HS-27A (cell line): ENCODE data around the gene PASD1.

ENCODE experiments used
- DNase-seq: peaks from one replicate; pipeline ENCODE4 v3.0.0-alpha.2; 2012; ENCODE audit warnings: low read depth, missing footprints

PASD1 gene

DNA sequence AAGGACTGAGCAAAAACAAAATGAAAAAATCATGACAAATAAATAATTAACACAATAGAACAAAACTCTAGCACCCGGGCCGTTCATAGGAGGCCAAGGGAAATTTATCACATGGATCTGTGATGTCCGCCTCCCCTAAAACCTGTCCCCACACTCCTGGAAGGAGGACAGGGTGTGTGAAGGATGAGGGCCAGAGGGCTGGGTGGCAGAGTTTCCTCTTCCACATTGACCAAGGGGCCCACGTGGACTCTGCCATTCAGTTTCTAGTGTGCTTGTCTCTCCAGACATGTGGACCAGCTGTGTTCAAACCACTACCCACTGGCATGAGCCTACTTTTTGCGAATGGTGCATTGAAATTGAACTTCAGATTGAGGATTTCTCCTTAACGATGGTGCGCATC is 138.1 kb downstream of the PASD1 start:
- no peak for DNase-seq

DNA sequence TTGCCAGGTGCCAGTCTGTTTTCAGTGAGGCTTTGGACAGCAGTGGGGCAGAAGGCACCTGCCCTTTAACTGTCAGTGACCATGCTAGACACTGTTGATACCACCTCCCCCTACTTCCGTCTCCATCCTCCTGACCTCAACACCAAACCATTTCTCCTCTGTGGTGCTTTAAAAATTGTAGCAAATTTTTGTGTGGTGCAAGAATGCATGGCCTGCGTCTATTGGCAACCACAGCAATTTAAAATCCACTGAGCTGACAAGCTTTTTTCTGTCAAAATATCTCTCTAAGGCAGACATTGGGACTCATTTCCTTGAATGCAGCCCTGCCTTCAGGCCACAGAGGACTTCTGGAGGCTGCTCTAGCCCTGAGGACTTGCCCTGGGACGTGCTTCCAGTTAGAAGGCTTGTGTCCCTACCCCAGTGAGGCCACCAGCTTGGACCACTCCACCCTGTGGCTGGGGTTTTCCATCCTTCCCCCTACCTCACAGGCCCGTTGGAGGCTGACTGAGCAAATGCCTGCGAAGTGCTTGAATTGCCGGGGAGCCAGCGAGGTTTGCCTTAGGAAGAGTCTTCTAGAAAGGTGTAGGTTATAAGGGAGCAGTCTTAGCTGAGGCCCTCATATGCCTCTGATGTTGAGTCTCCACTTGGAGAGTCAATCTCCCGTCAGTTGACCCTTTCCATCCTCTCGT is 138.7 kb downstream of the PASD1 start:
- DNase-seq = no peak

DNA sequence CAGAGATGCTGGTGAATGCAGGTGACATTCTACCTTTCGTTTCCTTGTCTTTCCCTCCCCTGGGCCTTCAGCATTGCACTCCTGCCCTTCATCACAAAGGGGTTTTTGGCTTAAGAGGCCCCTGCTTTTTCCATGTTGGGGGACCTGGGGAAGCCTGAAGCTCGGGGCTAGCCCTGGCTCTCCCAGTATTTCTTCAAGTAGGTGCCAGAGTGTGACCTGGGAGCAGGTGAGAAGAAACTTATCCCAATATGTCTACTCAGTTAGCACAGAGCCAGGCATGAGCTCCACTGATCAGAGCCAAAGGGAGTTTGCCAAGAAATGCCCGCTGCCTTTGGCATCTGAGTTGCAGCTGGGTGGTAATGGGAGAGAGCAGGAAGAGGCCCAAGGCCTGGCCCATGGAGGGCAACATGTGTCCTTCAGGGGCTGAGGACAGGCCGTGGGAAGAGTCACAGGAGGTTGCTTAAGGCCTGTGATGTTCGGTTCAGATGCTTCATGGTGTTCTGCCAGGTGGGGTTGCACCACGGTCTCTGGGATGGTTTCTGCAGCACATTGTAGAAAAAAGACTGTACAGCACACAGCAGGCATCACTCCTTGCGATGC is 139.4 kb downstream of the PASD1 start:
- no peak for DNase-seq

DNA sequence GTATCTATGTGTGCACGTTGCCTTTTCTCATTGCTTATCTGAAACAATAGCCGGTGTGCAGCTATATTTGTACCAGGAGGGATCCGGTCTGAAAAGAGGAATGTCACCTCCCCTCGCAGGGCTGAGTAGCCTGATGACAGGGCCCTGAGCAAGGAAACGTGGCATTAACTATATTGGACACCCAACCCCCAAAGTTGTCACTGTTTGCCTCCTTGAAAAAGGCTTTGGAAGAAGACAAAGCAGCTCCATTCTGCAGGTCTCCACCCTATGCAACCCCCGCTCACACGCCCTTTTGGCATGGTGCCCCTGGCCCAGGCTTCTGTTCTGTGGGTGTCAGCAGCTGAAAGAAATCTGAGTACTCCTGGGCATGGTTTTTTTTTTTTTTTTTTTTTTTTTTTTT is 140.0 kb downstream of the PASD1 start:
- DNase-seq = no peak

DNA sequence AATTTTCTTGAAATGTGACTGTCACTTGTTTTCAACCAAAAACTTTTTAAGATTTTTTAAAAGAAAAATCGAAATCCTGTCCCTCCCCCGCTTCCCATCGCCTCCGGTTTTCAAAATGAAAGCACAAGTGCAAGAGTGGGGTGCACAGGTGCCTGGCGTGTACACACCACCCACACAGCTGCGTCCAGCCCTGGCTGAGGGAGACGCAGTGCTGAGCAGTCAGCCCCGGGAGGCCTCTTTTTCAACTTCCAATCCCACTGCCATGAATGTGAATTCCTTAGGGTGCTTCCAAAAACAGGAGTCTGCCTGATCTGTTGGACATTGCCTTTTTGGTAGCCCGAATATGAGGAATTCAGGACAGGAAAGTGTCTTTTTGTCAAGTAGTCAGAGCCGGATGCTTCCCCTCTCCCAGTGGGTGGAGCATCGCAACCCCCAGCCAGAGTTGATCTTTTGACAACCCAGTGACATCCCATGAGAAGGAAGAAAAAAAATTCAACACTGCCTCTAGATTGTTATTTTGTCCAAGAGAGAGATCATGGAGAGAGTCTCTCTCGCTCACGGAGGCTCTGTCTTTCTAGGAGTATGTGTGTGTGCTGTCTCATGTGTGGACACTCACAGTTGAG is 140.7 kb downstream of the PASD1 start:
- DNase-seq = no peak

DNA sequence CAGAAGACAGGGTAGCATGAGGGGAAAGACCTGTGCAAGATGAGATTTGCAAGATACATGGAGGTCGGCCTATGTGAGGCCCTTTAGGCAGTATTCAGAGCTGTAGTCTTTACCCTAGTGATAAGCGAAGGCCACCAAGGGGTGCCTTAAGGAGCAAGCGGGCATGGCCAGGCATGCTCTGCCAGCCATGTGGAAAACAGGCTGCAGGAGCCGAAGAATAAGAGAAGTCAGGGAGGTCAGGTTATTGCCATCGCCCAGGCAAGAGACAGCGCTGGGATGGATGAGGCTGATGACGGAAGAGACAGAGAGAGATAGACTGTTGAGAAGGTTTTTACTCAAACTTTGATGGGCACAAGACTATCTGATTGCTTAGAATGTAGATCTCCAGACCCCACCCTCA is 145.3 kb downstream of the PASD1 start:
- no peak for DNase-seq

DNA sequence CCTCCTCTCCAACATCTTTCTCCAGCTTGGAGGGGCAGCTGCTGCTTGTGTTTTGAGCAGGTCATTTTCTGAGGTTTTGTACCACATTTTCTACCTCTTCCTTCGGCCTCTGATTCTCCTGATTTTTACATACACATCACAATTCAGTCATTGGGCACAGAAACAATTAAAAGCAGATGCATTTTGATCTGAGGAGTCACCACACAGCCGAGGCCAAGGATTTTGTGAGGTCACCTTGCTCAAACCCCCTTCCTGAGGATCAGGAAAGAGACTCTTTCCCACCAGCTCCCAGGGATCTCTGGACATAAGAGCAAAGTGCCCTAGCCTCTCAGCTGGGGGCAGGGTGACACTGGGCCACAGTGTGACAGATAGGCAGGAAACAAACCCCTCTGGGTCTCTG is 147.0 kb downstream of the PASD1 start:
- no peak for DNase-seq

DNA sequence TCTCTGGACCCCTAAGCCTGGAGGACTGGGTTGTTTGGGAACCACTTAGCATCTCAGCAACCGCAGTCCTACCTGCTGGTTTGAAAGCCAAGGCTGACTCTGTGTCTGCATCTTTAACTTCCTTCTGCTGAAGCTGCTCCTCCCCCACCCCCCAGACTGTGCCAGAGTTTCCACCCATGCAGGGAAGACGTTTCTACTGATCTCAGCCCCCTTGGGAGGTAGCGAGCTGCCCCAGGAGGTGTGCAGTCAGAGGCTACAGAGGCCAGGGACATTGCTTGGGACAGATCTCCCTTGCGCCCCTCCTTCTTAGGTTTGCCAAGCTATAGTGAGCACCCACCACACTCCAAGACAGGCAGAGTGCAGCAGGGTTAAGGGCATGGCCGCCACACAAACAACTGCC is 147.7 kb downstream of the PASD1 start:
- no peak for DNase-seq

DNA sequence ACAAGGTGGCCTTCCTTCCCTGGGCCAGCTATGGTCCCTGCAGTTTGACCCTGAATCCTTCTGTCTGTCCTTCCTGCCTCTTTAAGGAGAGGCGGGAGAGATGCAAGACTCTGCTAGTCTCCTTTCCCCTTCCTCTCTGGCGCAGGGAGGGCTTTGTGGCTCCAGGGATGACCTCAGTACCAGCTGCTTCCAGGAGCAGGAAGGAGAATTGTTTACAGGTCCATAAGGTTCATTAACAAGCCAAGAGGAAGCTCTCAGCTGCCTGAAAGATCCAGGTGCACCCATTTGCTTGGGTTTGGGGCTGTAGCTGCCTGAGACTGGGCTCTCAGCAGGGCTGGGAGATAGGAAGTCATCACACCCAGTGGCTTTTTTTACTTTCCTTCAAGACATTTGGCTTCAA is 148.3 kb downstream of the PASD1 start:
- no peak for DNase-seq

DNA sequence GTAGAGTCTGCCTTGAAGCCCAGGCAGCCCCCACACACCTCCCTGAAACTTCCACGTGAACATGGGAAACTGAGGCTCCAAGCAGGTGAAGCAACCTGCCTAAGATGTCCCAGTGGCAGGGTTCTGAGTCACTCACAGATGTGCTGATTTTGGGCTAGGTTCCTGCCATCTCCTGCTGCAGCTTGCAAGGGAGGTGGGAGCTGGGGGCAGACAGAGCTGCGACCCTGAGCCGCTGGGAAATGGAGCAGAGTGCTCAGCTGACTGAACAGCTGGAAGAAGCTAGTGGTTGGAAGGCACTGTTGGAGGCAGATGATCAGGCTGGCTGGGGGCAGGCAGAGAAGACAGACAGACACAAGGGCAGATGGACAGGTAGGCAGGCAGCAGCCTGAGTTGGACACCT is 148.8 kb downstream of the PASD1 start:
- DNase-seq = no peak

DNA sequence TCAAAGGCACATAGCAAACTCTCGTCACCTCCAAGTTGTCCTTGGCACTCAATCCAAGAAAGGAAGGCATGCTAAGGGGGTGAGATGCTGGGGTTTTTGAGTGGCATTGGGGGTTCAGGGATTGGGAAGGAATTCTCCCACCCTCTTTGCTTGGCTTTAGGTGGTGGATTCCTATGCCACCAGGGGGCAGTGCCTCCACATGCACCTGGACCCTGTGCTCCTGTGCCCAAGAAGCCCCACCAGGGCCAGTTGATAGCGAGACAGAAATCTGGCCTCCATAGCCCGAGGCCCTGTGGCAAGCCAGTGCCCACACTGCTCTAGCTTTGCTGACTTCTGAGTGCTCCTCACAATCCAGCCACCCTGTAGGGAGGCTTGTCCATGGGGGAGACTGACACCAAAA is 150.4 kb downstream of the PASD1 start:
- DNase-seq = no peak

DNA sequence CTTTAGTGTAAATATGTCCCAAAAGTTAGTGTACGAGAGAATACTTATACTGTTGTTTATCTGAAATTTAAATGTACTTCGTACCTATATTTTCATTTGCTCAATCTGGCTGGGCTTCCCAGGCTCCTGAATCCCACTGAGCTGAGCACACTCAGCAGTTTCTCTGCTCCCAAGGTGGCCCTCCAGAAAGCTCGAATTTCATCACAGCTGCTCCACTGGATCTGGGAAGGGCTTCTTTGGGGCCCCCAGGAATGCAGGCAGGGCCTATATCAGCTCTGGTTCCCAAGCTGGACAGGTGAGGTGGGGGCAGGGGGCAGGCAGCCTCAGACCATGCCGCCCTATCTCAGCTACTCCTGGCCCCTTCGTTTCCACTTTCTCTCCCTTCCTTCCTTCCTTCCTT is 150.9 kb downstream of the PASD1 start:
- no peak for DNase-seq

DNA sequence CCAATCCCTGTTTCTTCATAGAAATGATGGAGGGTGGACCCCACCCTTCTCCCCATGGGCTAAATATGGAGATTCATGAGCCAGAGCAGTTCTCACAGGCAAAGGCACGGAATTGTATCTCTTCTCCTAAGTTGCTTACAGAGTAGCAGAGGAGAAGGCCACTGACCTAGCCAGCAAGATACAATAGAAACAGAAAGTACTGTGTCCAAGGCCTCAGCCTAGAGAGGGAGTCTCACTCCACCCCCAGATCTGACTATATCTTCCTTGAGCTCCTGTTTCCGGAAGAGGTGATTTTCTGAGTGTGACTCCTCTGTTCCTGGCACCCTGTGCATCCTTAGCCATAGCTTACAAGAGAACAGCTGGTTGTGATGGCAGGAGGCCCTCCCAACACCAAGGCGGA is 152.3 kb downstream of the PASD1 start, which contains the start of gene FATE1:
FATE1 (plus strand) TSS at position 284 of the 400 bp plus-strand sequence; CDS start at position 369, 85 bp downstream.
- DNase-seq = no peak

DNA sequence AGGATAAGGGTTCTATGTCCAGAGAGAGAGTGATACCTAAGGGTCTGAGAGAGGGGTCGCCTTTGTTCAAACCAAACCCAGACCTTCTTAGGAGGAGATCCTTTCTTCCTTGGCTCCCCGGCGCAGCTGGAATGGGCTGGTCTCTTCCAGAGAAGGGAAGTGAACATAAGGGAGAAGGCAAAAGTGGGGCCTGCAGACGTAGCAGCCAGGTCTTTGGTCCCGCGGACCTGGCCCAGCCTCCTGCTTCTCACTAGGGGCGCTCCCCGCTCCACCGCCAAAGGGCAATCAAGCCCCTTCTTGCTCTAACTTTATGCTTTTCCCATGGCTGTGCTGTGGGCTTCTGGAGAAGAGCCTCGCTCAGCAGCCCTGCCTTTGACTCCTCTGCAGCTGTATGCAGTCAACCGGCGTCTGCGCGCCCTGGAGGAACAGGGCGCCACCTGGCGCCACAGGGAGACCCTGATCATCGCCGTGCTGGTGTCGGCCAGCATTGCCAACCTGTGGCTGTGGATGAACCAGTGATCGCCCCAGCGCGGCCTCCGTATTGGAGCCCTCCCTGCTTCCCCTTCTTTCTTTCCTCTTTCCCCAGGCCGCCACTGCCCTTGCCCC is 158.9 kb downstream of the PASD1 start:
- DNase-seq = no peak

DNA sequence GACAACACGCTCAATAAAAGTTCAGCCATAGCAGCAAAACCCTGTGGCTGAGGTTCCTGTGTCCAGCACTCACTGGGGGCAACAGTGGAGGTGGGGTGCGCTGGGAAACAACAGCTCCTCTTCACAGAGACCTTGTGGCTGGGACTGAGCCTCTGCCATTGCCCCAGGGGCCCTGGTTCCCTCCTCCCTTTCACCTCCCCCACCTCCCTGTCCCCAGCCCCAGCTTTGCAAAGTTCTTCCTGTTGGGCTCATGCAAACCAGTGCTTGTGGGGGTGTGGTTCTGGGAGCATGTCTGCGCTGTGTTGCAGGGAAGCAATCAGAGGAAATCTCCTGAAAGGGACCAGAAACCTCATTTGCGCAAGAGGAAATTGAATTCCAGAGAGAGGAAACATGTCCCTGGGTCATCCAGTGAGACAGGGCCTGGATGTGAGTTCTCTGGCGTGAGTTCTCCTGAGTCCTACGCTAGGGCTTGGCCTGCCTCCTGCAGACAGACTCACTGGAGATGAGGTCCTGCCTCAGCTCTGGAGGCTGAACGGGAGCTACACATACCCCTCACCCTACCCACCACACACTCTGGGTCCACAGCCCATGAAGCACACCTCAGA is 159.8 kb downstream of the PASD1 start:
- no peak for DNase-seq

DNA sequence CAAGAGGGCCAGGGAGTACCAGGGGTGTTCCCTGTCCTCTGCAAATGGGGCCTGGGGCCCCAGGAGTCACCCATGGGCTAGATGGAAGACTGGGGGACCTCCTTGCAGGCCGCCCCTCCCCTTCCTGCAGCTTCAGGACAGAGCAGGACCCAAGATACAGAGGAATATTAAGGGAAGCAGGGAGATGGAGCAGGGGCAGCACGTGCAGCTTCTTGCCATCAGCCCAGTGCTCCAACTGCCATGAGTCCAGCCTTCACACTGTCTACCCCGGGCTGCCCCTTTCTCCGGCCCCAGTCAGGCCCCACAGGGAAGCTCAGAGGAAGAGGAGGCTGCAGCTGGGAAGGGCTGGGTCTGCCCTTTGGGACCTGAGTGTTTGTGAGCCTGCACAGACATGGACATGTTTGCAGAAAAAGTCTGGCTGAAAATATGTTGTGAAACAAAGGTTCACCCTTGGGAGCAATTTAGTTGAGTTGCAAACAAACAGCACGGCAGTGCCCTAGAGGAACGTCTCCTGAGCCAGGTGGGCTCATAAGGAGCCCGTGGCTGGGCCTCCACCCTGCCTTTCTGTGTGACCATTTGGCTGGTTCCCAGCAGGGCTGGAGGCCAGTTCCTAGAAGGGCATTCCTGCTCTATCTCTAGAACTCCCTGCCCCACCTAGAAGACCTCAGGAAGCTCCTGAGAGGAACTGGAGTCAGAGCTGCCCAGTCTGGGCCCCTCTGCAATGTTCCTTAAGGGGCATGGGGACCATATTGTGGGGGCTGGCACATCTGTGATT is 161.3 kb downstream of the PASD1 start:
- DNase-seq = no peak

DNA sequence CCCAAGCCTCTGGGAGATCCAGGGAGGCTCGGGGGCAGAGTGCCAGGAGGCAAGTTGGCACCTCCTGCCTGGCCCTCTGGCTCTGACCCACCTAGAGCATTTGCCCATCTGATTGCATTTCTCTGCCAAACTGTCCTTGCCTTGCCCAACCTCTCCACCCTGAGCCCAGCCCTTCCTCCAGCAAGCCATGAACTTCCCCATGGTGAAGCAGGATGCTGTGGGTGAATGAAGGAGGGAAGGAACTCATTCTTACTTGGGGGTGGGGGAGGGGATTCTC is 161.8 kb downstream of the PASD1 start:
- DNase-seq = no peak
